K562 (cell line): ENCODE data around the gene RSRC1. TPM values are rescaled to one million over a fixed set of nuclear protein-coding genes. Genes with fewer than 3 reads are reported as not detected.
A peak's percentile ranks its signal among the peaks of the same experiment; 100 is the strongest.

Source experiments
- ARID2 ChIP-seq: fragments of 450-650 bp; IDR thresholded peaks from 2 replicates; pipeline ENCODE4 v1.6.1; 2017; ENCODE audit warnings: antibody characterized with exemption, mild to moderate bottlenecking
- KAT2B ChIP-seq: IDR thresholded peaks from one replicate; pipeline ENCODE4 v1.6.1; 2012; ENCODE audit warnings: low read depth, mild to moderate bottlenecking, control low read depth, inconsistent platforms, low read length, moderate library complexity
- MAFG ChIP-seq: fragments of 450-650 bp; conservative IDR thresholded peaks from 2 replicates; pipeline ENCODE4 v1.6.1; 2016; ENCODE audit warnings: missing genetic modification characterization, missing compliant biosample characterization
- PML ChIP-seq: IDR thresholded peaks from 2 replicates; pipeline ENCODE4 v1.6.1; 2012; ENCODE audit warnings: low read length, inconsistent platforms
- PTRF ChIP-seq: fragments of 450-650 bp; IDR thresholded peaks from 2 replicates; pipeline ENCODE4 v1.6.1; 2016; ENCODE audit warnings: mild to moderate bottlenecking, missing genetic modification characterization, missing compliant biosample characterization
- REST ChIP-seq, 2 experiments: fragments of 450-650 bp; formaldehyde crosslinking in 1 of 2; IDR thresholded peaks; 2 replicates each; pipeline versions ENCODE4 v1.4.0 to v1.6.1; 2014 to 2020; ENCODE audit warnings: mild to moderate bottlenecking in 2 of 2, borderline replicate concordance in 1 of 2, low read depth in 1 of 2
- RUNX1 ChIP-seq: sonication (generic); IDR thresholded peaks from 2 replicates; pipeline ENCODE4 v1.6.1; 2016; ENCODE audit warnings: antibody characterized with exemption, low read depth
- ZBTB33 ChIP-seq: sonication (generic); formaldehyde crosslinking; IDR thresholded peaks from 2 replicates; pipeline ENCODE4 v1.8.1; 2023; ENCODE audit warnings: mild to moderate bottlenecking, missing genetic modification reagents
- ZNF398 ChIP-seq: fragments of 250-450 bp; sonication (Bioruptor Pico); IDR thresholded peaks from 2 replicates; pipeline ENCODE4 v1.8.0; 2021; ENCODE audit warnings: moderate library complexity, mild to moderate bottlenecking, inconsistent platforms
- ZNF512 ChIP-seq: IDR thresholded peaks from 2 replicates; pipeline ENCODE4 v1.6.1; 2016; ENCODE audit warnings: missing genetic modification characterization, missing compliant biosample characterization
- ZNF655 ChIP-seq: fragments of 250-450 bp; sonication (Bioruptor Pico); IDR thresholded peaks from 2 replicates; pipeline ENCODE4 v1.5.0; 2021
- polyA plus RNA-seq, 8 experiments: library from polyadenylated mRNA; depleted of rRNA in 4 of 8; stranded (reverse) in 5 of 8; unstranded in 3 of 8; fragments of >200 nt; fragmentation: Nextera tagmentation in 2 of 8; fragmentation: Illumina TruSeq in 1 of 8; extraction: Ambion mirVana in 2 of 8; extraction: Trizol in 1 of 8; gene quantifications; 2 replicates each; pipeline versions ENCODE4 v1.2.1 to v1.2.3, GENCODE V29; 2011 to 2014; ENCODE audit warnings: inconsistent platforms in 1 of 8, missing spikeins in 1 of 8
- total RNA-seq, 7 experiments: library from RNA; depleted of rRNA in 6 of 7; stranded (reverse); fragments of >200 nt in 6 of 7; fragmentation: Illumina TruSeq in 2 of 7; extraction: Trizol in 2 of 7; gene quantifications; 2 replicates each; pipeline versions ENCODE4 v1.2.1 to v1.2.3, GENCODE V29; 2011 to 2021; ENCODE audit warnings: low replicate concordance in 1 of 7

RSRC1 gene
- total and polyA plus RNA-seq, 9 of the 15 experiments (the other 6 are each of a cell fraction or from before 2014, with no cell fraction given), result 19.3 to 128 (median 75.5) TPM

GRCh38 chr3:158313338-158313927 is 203.5 kb downstream of the RSRC1 start (continued):
- peak; percentile 53; the same call in 1 of the 2 replicates for TF ChIP-seq REST (IDR thresholded peaks at IDR 0.05; ENCODE audit: borderline replicate concordance)
- TF ChIP-seq REST (CRISPR knock-in tag; IDR thresholded peaks at IDR 0.05; ENCODE audit: low read depth), result no peak
- no peak for TF ChIP-seq PML
- TF ChIP-seq ZBTB33 (CRISPR knock-in tag), result no peak
- TF ChIP-seq ZNF512, result no peak
- no peak for TF ChIP-seq KAT2B
- TF ChIP-seq ZNF398 (CRISPR knock-in tag), result no peak
- peak; percentile 23; the same call in 1 of the 2 replicates for TF ChIP-seq MAFG (tag)
- TF ChIP-seq ZNF655, result no peak
- no peak for TF ChIP-seq PTRF (tag)
- 0 out of 2 replicates have a peak, but pooled peaks have one; percentile 47 for TF ChIP-seq ARID2
- TF ChIP-seq RUNX1, result no peak
